IPS-18a (cell line): Measurements from ENCODE around the gene STIL.
A peak's percentile ranks its signal among the peaks of the same experiment; 100 is the strongest.
"Not testable (repeated sequence)": the region's sequence is repeated elsewhere in the genome, so short reads cannot be mapped to it uniquely, and the experiment has no call there.

Source experiments
- H3K27ac ChIP-seq: one replicate; pipeline ENCODE4 v1.5.1; 2013; ENCODE audit warnings: low read length
- H3K27me3 ChIP-seq: one replicate; pipeline ENCODE4 v1.6.1; 2013; ENCODE audit warnings: mild to moderate bottlenecking, low read length; ENCODE audit not compliant: control insufficient read depth, insufficient read depth
- H3K36me3 ChIP-seq: one replicate; pipeline ENCODE4 v1.6.1; 2013; ENCODE audit warnings: low read depth, low read length; ENCODE audit not compliant: control insufficient read depth
- H3K4me1 ChIP-seq: one replicate; pipeline ENCODE4 v1.6.1; 2013; ENCODE audit warnings: low read depth, low read length; ENCODE audit not compliant: control insufficient read depth
- H3K4me3 ChIP-seq: one replicate; pipeline ENCODE4 v1.5.1; 2013; ENCODE audit warnings: low read length
- H3K9ac ChIP-seq: one replicate; pipeline ENCODE4 v1.6.1; 2013; ENCODE audit warnings: mild to moderate bottlenecking, low read length, moderate library complexity
- H3K9me3 ChIP-seq: one replicate; pipeline ENCODE4 v1.6.1; 2013; ENCODE audit warnings: low read depth, low read length; ENCODE audit not compliant: control insufficient read depth

The STIL gene

DNA sequence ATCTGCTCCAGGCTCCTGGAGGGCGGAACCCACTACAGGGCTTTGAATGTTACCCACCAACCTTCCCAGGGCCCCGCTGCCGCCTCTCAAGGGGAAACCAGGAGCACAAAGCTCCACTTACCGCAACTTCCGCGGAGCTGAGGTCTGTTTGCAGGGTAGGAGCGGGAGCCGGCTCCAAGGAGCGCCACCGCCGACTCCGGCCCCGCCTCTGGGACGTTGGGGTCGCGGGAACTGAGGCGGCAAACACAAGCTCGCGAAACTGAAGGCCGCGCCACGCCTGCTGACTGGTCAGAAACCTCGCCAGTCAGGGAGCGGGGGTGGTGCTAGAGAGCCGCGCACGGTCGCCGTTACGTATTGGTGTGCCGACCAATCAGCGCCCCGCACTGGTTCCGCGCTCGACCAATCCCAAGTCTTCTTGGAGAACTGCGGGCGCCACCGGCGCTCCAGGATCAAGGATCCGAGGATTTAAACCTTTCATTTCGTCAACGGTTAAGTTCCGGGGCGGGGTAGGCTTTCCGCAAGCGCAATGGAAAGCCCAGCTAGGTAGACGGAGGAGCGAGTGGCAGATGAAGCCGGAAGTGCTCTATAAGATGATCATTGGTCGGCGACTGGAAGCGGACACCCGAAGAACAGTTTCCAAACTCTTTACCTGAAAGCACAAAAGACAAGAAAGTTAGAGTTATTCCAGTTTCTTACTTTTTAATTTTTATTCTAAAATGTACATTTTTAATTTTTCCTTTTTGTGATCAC is at the start of gene STIL:
TSS of gene STIL (minus strand) at position 233 of the 750 bp plus-strand sequence. CDS start 3,828 bp downstream, outside the sequence.
- Histone ChIP-seq H3K4me3 (peak within 1 kb of the TSS; percentile 92), H3K36me3 (peaks cover 17% of the 10 kb centered on the region), H3K9ac (peak within 1 kb of the TSS; percentile 92), H3K9me3 (no peaks in the 10 kb centered on the region), H3K4me1 (peaks cover 5% of the 10 kb centered on the region), H3K27ac (peak within 1 kb of the TSS; percentile 70), H3K27me3 (no peaks in the 10 kb centered on the region)

DNA sequence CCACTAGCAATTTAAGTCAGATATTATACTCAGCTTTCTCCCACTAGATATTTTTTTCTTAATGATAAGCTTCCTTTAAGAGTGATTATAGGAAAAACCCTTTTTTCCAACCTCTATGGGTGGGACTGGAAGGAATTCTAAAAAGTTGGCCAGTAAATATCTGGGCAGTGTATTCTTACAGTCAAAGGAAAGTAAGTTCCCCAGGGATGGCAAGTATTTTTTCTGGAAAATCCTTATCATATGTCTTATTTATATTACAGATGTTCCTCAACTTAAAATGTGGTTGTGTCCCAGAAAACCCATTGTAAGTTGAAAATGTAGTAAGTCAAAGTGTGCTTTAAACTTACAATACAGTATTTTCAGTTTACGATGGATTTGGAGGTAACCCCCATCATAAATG is 48.9 kb upstream of the STIL start:
- Histone ChIP-seq H3K9me3 (no peaks in the 10 kb centered on the region), H3K4me3 (no peak overlapping the region), H3K9ac (no peak overlapping the region), H3K36me3 (no peaks in the 10 kb centered on the region), H3K4me1 (no peaks in the 10 kb centered on the region), H3K27ac (no peak overlapping the region), H3K27me3 (no peaks in the 10 kb centered on the region)

DNA sequence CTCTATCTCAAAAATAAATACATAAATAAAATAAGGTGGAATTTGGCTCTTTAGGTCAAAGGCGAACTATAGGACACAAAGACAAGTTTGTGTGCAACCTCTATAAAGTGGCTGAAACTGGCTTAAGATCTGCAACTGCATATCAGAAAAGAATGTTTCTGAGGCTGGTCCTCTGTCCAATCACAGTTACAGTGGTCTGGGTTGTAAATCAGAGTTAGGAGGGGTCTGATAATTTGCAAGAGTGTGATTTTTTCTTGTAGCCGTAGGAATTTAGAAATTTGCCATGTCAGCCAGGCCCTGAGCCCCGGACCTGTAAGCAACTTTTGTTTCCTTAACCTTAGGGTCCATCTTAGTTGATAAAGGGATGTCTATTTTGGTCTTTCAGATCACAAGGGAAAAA is 47.4 kb upstream of the STIL start:
- no peak overlapping the region for H3K27ac ChIP-seq
- H3K9me3 ChIP-seq: no peaks in the 10 kb centered on the region
- H3K4me1 ChIP-seq: no peaks in the 10 kb centered on the region
- no peaks in the 10 kb centered on the region for H3K36me3 ChIP-seq
- H3K27me3 ChIP-seq: no peaks in the 10 kb centered on the region
- no peak overlapping the region for H3K9ac ChIP-seq
- H3K4me3 ChIP-seq: no peak overlapping the region

DNA sequence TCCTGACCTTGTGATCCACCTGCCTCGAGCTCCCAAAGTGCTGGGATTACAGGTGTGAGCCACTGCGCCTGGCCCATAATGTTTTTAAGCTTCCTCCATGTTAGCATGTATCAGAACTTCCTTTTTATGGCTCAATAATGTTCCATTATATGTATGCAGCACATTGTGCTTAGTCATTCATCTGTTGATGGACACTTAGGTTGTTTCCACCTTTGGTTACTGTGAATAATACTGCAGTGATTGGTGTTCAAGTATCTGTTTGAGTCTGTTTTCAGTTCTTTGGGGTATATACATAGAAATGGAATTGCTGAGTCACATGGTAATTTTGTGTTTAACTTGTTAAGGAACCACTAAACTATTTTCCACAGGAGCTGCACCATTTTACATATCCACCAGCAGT is 37.4 kb upstream of the STIL start:
- no peaks in the 10 kb centered on the region for H3K9me3 ChIP-seq
- H3K4me1 ChIP-seq: no peaks in the 10 kb centered on the region
- no peak overlapping the region for H3K4me3 ChIP-seq
- no peaks in the 10 kb centered on the region for H3K27me3 ChIP-seq
- no peak overlapping the region for H3K9ac ChIP-seq
- H3K27ac ChIP-seq: no peak overlapping the region
- no peaks in the 10 kb centered on the region for H3K36me3 ChIP-seq

DNA sequence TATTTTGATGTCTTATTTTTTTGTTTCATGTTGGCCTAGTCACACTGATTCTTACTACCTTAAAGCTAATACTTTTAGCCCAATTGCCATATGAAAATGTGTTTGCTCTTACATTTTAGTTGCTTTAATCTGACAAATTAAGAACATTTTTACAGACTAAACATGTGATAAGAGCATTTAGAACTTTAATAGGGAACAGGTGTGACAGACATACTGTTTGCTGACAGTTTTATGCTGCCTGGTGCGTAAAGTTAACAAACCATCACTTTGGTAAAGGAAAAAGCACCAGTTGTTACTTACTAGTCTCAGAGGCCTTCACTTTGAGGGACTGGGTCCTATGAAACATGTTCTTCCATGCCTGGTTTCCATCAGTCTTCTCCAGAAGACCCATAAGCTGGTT is 34.3 kb upstream of the STIL start:
- Histone ChIP-seq H3K9ac (no peak overlapping the region), H3K4me1 (no peaks in the 10 kb centered on the region), H3K27me3 (no peaks in the 10 kb centered on the region), H3K9me3 (no peaks in the 10 kb centered on the region), H3K27ac (no peak overlapping the region), H3K36me3 (no peaks in the 10 kb centered on the region), H3K4me3 (no peak overlapping the region)

DNA sequence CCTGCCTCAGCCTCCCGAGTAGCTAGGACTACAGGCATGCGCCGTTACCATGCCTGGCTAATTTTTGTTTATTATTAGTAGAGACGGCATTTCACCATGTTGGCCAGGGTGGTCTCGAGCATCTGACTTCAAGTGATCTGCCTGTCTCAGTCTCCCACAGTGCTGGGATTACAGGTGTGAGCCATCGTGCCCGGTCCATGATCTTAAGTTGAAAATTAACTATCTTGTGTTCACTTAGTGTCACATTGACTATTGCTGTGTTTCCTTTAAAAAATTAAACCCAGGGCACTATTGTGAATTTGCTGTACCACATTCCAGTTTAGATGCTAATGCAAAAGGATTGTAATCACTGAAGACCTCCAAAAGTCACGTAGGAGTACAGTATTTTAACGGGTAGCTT is 33.8 kb upstream of the STIL start:
- Histone ChIP-seq H3K36me3 (no peaks in the 10 kb centered on the region), H3K27me3 (no peaks in the 10 kb centered on the region), H3K9me3 (no peaks in the 10 kb centered on the region), H3K9ac (no peak overlapping the region), H3K27ac (no peak overlapping the region), H3K4me3 (no peak overlapping the region), H3K4me1 (no peaks in the 10 kb centered on the region)

DNA sequence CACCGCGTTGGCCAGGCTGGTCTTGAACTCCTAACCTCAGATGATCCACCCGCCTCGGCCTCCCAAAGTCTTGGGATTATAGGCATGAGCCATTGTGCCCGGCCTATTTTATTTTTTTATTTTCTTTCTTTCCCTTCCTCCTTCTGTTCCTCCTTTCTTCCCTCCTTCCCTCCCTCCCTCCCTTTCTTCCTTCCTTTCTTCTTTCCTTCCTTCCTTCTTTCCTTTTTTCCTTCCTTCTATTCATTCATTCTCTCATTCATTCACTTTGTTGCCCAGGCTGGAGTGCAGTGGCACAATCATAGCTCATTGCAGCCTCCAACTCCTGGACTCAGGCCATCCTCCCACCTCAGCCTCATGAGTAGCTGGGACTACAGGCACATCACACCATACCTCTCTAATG is 33.0 kb upstream of the STIL start:
- H3K4me3 ChIP-seq, H3K9me3 ChIP-seq, H3K27me3 ChIP-seq, H3K36me3 ChIP-seq, H3K27ac ChIP-seq, H3K9ac ChIP-seq, H3K4me1 ChIP-seq: not testable (repeated sequence)

DNA sequence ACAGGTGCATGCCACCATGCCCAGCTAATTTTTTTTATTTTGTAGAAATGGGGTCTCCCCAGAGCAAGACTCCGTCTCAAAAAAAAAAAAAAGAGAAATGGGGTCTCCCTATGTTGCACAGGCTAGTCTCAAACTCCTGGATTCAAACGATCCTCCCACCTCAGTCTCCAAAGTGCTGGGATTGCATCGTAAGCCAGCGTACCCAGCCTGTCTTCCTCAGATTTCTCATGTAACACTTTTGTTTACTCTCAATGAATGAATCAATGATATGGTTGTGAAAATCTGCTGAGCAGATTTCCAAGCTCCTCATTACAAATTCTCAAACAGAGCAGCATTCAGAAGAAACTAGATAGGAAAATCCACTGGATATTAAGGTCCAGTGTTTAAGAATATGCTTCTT is 26.3 kb upstream of the STIL start:
- H3K9ac ChIP-seq: no peak overlapping the region
- H3K4me1 ChIP-seq: no peaks in the 10 kb centered on the region
- no peak overlapping the region for H3K4me3 ChIP-seq
- no peaks in the 10 kb centered on the region for H3K27me3 ChIP-seq
- H3K27ac ChIP-seq: no peak overlapping the region
- H3K9me3 ChIP-seq: no peaks in the 10 kb centered on the region
- no peaks in the 10 kb centered on the region for H3K36me3 ChIP-seq

DNA sequence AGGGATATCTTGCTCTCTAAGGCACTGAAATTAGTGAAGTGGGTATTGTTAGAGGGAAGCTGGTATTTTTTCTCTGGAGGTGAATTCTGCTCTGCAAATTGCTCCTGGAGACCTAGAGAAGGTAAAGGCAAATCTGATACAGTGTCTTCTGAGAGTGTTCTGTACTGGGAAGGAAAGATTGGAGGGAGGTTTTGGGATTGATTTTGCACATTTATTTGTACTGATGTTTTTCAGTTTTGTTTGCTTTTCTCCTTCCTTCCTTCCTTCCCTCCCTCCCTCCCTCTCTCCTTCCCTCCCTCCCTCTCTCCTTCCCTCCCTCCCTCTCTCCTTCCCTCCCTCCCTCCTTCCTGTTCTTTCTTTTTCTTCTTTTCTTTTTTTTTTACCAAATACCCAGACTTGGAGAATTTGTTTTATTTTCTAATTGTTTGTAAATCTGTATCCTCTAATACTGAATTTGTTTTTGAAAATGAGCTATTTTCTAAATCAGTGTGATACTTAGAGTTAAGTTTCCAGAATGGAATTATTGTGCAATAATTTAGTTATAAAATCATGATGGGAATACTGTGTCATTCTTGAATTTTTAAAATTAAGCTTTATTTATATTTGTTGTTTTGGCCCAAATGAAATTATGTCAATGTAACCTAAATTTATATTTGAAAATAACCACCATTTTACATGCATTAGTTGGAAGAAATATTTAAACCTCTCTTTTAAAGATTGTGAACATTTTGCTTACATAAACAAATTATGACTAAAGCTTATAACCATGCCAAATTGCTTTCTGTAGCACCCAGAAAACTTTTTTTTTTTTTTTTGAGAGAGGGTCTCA is 24.5 kb upstream of the STIL start:
- H3K27ac ChIP-seq: no peak overlapping the region
- H3K4me1 ChIP-seq: peaks cover 5% of the 10 kb centered on the region
- H3K27me3 ChIP-seq: no peaks in the 10 kb centered on the region
- no peak overlapping the region for H3K9ac ChIP-seq
- no peaks in the 10 kb centered on the region for H3K36me3 ChIP-seq
- no peaks in the 10 kb centered on the region for H3K9me3 ChIP-seq
- H3K4me3 ChIP-seq: no peak overlapping the region

DNA sequence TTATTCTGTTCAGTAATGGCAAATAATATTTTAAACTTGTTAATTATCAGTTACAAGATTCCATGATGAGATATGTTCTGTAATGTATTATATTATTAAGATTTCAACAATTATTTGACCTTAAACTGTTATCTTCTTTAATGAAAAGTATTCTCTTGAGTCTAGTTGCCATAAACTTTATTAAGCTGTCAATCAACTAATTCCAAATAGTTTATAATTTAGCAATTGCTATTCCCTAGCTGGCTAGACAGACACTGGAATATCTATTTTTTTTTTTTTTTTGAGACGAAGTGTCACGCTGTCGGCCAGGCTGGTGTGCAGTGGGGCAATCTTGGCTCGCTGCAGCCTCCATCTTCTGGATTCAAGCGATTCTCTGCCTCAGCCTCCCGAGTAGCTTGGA is 23.4 kb upstream of the STIL start:
- H3K4me3 ChIP-seq: no peak overlapping the region
- H3K9ac ChIP-seq: no peak overlapping the region
- no peaks in the 10 kb centered on the region for H3K36me3 ChIP-seq
- peaks cover 8% of the 10 kb centered on the region for H3K4me1 ChIP-seq
- no peaks in the 10 kb centered on the region for H3K9me3 ChIP-seq
- no peaks in the 10 kb centered on the region for H3K27me3 ChIP-seq
- H3K27ac ChIP-seq: no peak overlapping the region

DNA sequence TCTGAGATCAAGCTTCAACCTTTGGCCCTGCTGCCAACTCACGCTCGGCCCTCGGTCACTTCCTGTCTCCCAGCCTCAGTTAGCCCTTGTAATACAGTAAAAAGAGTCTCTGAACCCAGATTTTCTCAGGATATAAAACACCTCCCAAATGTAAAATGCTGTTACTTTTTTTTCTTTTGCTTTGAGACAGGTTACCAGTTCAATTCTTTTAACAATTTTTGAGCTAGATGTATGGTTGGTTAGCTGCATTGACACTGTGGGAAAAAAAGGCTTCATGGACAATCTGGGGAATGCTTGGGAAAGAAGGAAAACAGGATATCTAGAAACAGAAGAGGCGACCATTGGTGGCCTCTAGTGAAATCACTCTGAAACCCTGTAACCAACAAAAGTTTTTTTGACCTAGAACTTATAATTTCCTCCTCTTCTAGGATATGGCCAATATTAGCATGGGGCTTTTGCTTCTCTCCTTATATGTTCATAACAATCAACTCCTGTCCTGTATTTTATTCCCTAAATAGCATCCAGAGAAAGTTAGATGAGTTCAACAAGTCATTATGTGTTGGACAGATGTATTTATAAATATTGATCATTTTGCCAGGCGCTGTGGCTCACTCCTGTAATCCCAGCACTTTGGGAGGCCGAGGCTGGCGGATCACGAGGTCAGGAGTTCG is 21.0 kb upstream of the STIL start:
- Histone ChIP-seq H3K9ac (peak overlapping the region; percentile 87), H3K27ac (peak overlapping the region; percentile 78), H3K9me3 (no peaks in the 10 kb centered on the region), H3K36me3 (no peaks in the 10 kb centered on the region), H3K4me1 (peaks cover 8% of the 10 kb centered on the region), H3K4me3 (peak overlapping the region; percentile 98), H3K27me3 (no peaks in the 10 kb centered on the region)
